A549 (cell line): Measurements from ENCODE around the gene ACBD7. TPM values are rescaled to one million over a fixed set of nuclear protein-coding genes. Genes with fewer than 3 reads are reported as not detected.
A peak's percentile ranks its signal among the peaks of the same experiment; 100 is the strongest.

Experiments used
- ATAC-seq, 2 experiments: fragments of 200-7000 bp in 1 of 2; fragments of >200 bp in 1 of 2; cut with Nextera tagmentation in 1 of 2; cut with Tn5 transposase in 1 of 2; 3 replicates each; pipeline versions ENCODE4 v1.8.0 to v1.9.1; 2018 to 2020; ENCODE audit warnings: mild to moderate bottlenecking in 1 of 2, moderate library complexity in 1 of 2
- CTCF ChIA-PET: fragments of 300-600 bp; sonication (Branson Sonifier 250); formaldehyde crosslinking; extraction: SDS; loops from one replicate; lab custom pipeline; 2021; ENCODE audit warnings: antibody characterized with exemption, inconsistent platforms; lab: Yijun Ruan, JAX
- POLR2A ChIA-PET: fragments of 350-600 bp; formaldehyde crosslinking; extraction: SDS; loops from one replicate; lab custom pipeline; 2021; ENCODE audit warnings: antibody characterized with exemption, inconsistent platforms; lab: Yijun Ruan, JAX
- DNase-seq, 2 experiments: peaks; one replicate each; pipeline versions ENCODE4 v3.0.0 to v3.0.0-alpha.2; 2011 to 2016; ENCODE audit warnings: low read depth in 1 of 2, low spot score in 1 of 2
- FAIRE-seq: peaks from 2 replicates; lab custom pipeline; 2011; peaks lifted over from hg19 to GRCh38; lab: Jason Lieb, UNC
- H3K27ac ChIP-seq, 2 experiments: fragments of >200 bp; sonication (Bioruptor Twin); formaldehyde crosslinking; 3 replicates each; pipeline ENCODE4 v1.5.1; 2016 to 2017
- H3K4me1 ChIP-seq: fragments of >200 bp; sonication (Bioruptor Twin); formaldehyde crosslinking; 3 replicates; pipeline ENCODE4 v1.6.1; 2016
- H3K4me2 ChIP-seq: fragments of >200 bp; sonication (Bioruptor Twin); formaldehyde crosslinking; 3 replicates; pipeline ENCODE4 v1.6.1; 2016
- H3K4me3 ChIP-seq: fragments of >200 bp; sonication (Bioruptor Twin); formaldehyde crosslinking; 3 replicates; pipeline ENCODE4 v1.5.1; 2016
- H3K9me3 ChIP-seq: fragments of >200 bp; sonication (Bioruptor Twin); formaldehyde crosslinking; 3 replicates; pipeline ENCODE4 v1.6.1; 2016
- BHLHE40 ChIP-seq: IDR thresholded peaks from 2 replicates; pipeline ENCODE4 v1.6.1; 2012; ENCODE audit warnings: low read depth, low read length, inconsistent platforms
- CBX2 ChIP-seq: fragments of 200-600 bp; sonication (generic); IDR thresholded peaks from 2 replicates; pipeline ENCODE4 v1.6.1; 2016; ENCODE audit warnings: low read depth, mild to moderate bottlenecking, borderline replicate concordance
- CBX8 ChIP-seq: fragments of 200-600 bp; sonication (generic); IDR thresholded peaks from 2 replicates; pipeline ENCODE4 v1.6.1; 2016
- CTCF ChIP-seq: fragments of >200 bp; sonication (Bioruptor Twin); formaldehyde crosslinking; IDR thresholded peaks from 3 replicates; pipeline ENCODE4 v1.5.1; 2016
- EHF ChIP-seq: fragments of 250-450 bp; sonication (Bioruptor Pico); IDR thresholded peaks from 2 replicates; pipeline ENCODE4 v1.5.0; 2020; ENCODE audit warnings: mild to moderate bottlenecking
- EHMT2 ChIP-seq: fragments of 200-600 bp; sonication (generic); IDR thresholded peaks from 2 replicates; pipeline ENCODE4 v1.6.1; 2016; ENCODE audit warnings: antibody characterized with exemption, low read depth, mild to moderate bottlenecking, moderate library complexity
- EP300 ChIP-seq, 2 experiments: fragments of >200 bp; sonication (Bioruptor Twin); formaldehyde crosslinking; IDR thresholded peaks; 2 replicates in 1 of 2; 3 replicates in 1 of 2; pipeline ENCODE4 v1.6.1; 2016 to 2017
- ESRRA ChIP-seq: fragments of 150-350 bp; IDR thresholded peaks from 2 replicates; pipeline ENCODE4 v1.6.1; 2014; ENCODE audit warnings: mild to moderate bottlenecking, low read length, borderline replicate concordance
- FOSL2 ChIP-seq, 2 experiments: fragments of 450-650 bp in 1 of 2; fragments of >200 bp in 1 of 2; sonication (Bioruptor Twin) in 1 of 2; formaldehyde crosslinking; IDR thresholded peaks; 2 replicates each; pipeline versions ENCODE4 v1.5.0 to v1.6.1; 2016 to 2020; ENCODE audit warnings: mild to moderate bottlenecking in 1 of 2, moderate library complexity in 1 of 2
- HDAC2 ChIP-seq: fragments of 200-600 bp; sonication (generic); IDR thresholded peaks from 2 replicates; pipeline ENCODE4 v1.6.1; 2016
- HEYL ChIP-seq: fragments of 250-450 bp; sonication (Bioruptor Pico); IDR thresholded peaks from 2 replicates; pipeline ENCODE4 v1.8.0; 2021; ENCODE audit warnings: mild to moderate bottlenecking, moderate library complexity
- HOXA7 ChIP-seq: fragments of 250-450 bp; sonication (Bioruptor Pico); IDR thresholded peaks from 2 replicates; pipeline ENCODE4 v1.5.0; 2020; ENCODE audit warnings: mild to moderate bottlenecking, moderate library complexity
- JUN ChIP-seq, 2 experiments: fragments of >200 bp; sonication (Bioruptor Twin); formaldehyde crosslinking; IDR thresholded peaks; 2 replicates in 1 of 2; 3 replicates in 1 of 2; pipeline ENCODE4 v1.6.1; 2016 to 2017
- JUNB ChIP-seq: fragments of >200 bp; sonication (Bioruptor Twin); formaldehyde crosslinking; IDR thresholded peaks from 2 replicates; pipeline ENCODE4 v1.6.1; 2016
- KDM1A ChIP-seq: fragments of 200-600 bp; sonication (generic); IDR thresholded peaks from 2 replicates; pipeline ENCODE4 v1.6.1; 2016; ENCODE audit warnings: low read depth, mild to moderate bottlenecking
- KDM5A ChIP-seq: fragments of 200-600 bp; sonication (generic); IDR thresholded peaks from 2 replicates; pipeline ENCODE4 v1.6.1; 2016; ENCODE audit warnings: antibody characterized with exemption, mild to moderate bottlenecking
- MAFK ChIP-seq: fragments of 450-650 bp; IDR thresholded peaks from 2 replicates; pipeline ENCODE4 v1.6.1; 2014; ENCODE audit not compliant: partially characterized antibody
- MAX ChIP-seq: IDR thresholded peaks from 2 replicates; pipeline ENCODE4 v1.6.1; 2012
- MAZ ChIP-seq: fragments of 150-350 bp; IDR thresholded peaks from 2 replicates; pipeline ENCODE4 v1.6.1; 2014; ENCODE audit warnings: antibody characterized with exemption, low read depth, low read length, borderline replicate concordance
- NR3C1 ChIP-seq: fragments of >200 bp; sonication (Bioruptor Twin); formaldehyde crosslinking; IDR thresholded peaks from 3 replicates; pipeline ENCODE4 v1.6.1; 2017
- PBX3 ChIP-seq: IDR thresholded peaks from 2 replicates; pipeline ENCODE4 v1.6.1; 2012
- RCOR1 ChIP-seq: fragments of 150-350 bp; IDR thresholded peaks from 2 replicates; pipeline ENCODE4 v1.6.1; 2014; ENCODE audit warnings: antibody characterized with exemption, low read length, low read depth
- RFX5 ChIP-seq: fragments of 450-650 bp; IDR thresholded peaks from 2 replicates; pipeline ENCODE4 v1.7.1; 2014; ENCODE audit warnings: antibody characterized with exemption, mild to moderate bottlenecking, moderate library complexity
- SMC3 ChIP-seq: fragments of >200 bp; sonication (Bioruptor Twin); formaldehyde crosslinking; IDR thresholded peaks from 3 replicates; pipeline ENCODE4 v1.6.1; 2018; ENCODE audit warnings: inconsistent platforms
- SREBF2 ChIP-seq: fragments of 450-650 bp; IDR thresholded peaks from 2 replicates; pipeline ENCODE4 v1.6.1; 2014; ENCODE audit warnings: mild to moderate bottlenecking, moderate library complexity
- TP53 ChIP-seq: fragments of 250-450 bp; sonication (Bioruptor Pico); IDR thresholded peaks from 2 replicates; pipeline ENCODE4 v1.5.0; 2021; ENCODE audit warnings: mild to moderate bottlenecking, moderate library complexity
- USF2 ChIP-seq: fragments of 450-650 bp; IDR thresholded peaks from 2 replicates; pipeline ENCODE4 v1.6.1; 2014; ENCODE audit warnings: antibody characterized with exemption
- ZC3H11A ChIP-seq: fragments of 450-650 bp; IDR thresholded peaks from 2 replicates; pipeline ENCODE4 v1.6.1; 2014; ENCODE audit warnings: antibody characterized with exemption, mild to moderate bottlenecking
- ZFP36 ChIP-seq: fragments of 450-650 bp; IDR thresholded peaks from 2 replicates; pipeline ENCODE4 v1.6.1; 2014; ENCODE audit warnings: borderline replicate concordance; ENCODE audit not compliant: partially characterized antibody
- WGBS: methylation state at CpG from one replicate; pipeline ENCODE4 v1.1.6; 2017; ENCODE audit errors: missing lambda C conversion rate; 5-methylcytosine and 5-hydroxymethylcytosine counted together
- polyA plus RNA-seq, 4 experiments: library from polyadenylated mRNA; depleted of rRNA in 3 of 4; stranded (reverse); fragments of >200 nt; fragmentation: RNase III in 1 of 4; extraction: RNeasy Plus Mini Kit Qiagen cat#74134 plus additional on column Dnase treatment in 1 of 4; gene quantifications; 2 replicates in 3 of 4; 3 replicates in 1 of 4; pipeline ENCODE4 v1.2.3, GENCODE V29; 2011 to 2017

Gene ACBD7
- polyA plus RNA-seq, 2 of the 4 experiments (the other 2 are of a cell fraction) = 0.90 to 1.2 TPM

GRCh38 chr10:15099886-15100285 is 11.3 kb upstream of the ACBD7 start:
- ATAC-seq = no peak
- Histone ChIP-seq H3K9me3 (no peaks in the 10 kb centered on the region), H3K27ac (no peak overlapping the region), H3K4me3 (no peak overlapping the region), H3K4me2 (peak overlapping the region; percentile 92; the same call in 2 of the 3 replicates), H3K4me1 (peaks cover 23% of the 10 kb centered on the region; the same call in 2 of the 3 replicates)
- ChIA-PET CTCF (interaction anchor here (0.6 to 1.5 kb wide), 2 partner anchors 272 to 550 kb away, joined by 3 to 5 read pairs; partner anchors contain the start of gene FAM171A1), POLR2A (no interaction called here)
- WGBS = 95% methylated on average over 4 of the region's 4 CpGs
- no peak for TF ChIP-seq TP53
- no peak for TF ChIP-seq EHMT2
- no peak for TF ChIP-seq FOSL2 (IDR thresholded peaks at IDR 0.05)
- no peak for TF ChIP-seq FOSL2 (CRISPR knock-in tag; IDR thresholded peaks at IDR 0.05)
- TF ChIP-seq HEYL = no peak
- TF ChIP-seq PBX3 = no peak
- no peak for TF ChIP-seq CTCF
- TF ChIP-seq JUNB = no peak
- no peak for TF ChIP-seq RFX5
- no peak for TF ChIP-seq KDM1A
- no peak for DNase-seq
- FAIRE-seq = no peak

GRCh38 chr10:15097011-15097812 is 8.6 kb upstream of the ACBD7 start, which contains the start of gene RPP38:
Gene RPP38, plus strand, starts transcription at chr10:15097355. Its CDS starts 5,960 bp downstream, at chr10:15103315.
- peak; percentile 95 to 96 for DNase-seq
- Histone ChIP-seq H3K4me2 (peak within 1 kb of the TSS; percentile 92), H3K4me3 (peak within 1 kb of the TSS; percentile 70), H3K4me1 (peaks cover 23% of the 10 kb centered on the region; the same call in 2 of the 3 replicates), H3K27ac (peak within 1 kb of the TSS; percentile 82 to 98), H3K9me3 (no peaks in the 10 kb centered on the region)
- POLR2A ChIA-PET = interaction anchor here (1.0 to 1.5 kb wide), 3 partner anchors 72 to 219 kb away, joined by 5 to 6 read pairs (median 5); partner anchors contain the start of genes MEIG1, NMT2 and SUV39H2
- peak; percentile 92 to 93 for ATAC-seq
- CTCF ChIA-PET = interaction anchor here (0.9 to 1.1 kb wide), 2 partner anchors 9 to 70 kb away, joined by 3 to 4 read pairs; no protein-coding TSS in a partner anchor
- no peak for FAIRE-seq
- under 1% methylated on average over 39 of the region's 84 CpGs for WGBS
- TF ChIP-seq MAZ = no peak; the same call in 1 of the 2 replicates
- no peak for TF ChIP-seq EHF (CRISPR knock-in tag)
- TF ChIP-seq NR3C1 = no peak
- TF ChIP-seq ESRRA = no peak
- no peak for TF ChIP-seq TP53
- TF ChIP-seq EP300 (IDR thresholded peaks at IDR 0.05) = no peak
- TF ChIP-seq RCOR1 = no peak
- TF ChIP-seq KDM1A = no peak
- TF ChIP-seq SREBF2 = no peak
- TF ChIP-seq HOXA7 = 0 out of 2 replicates have a peak, but pooled peaks have one; percentile 39
- no peak for TF ChIP-seq CBX2
- no peak for TF ChIP-seq ZFP36
- TF ChIP-seq HEYL = no peak
- no peak for TF ChIP-seq RFX5
- TF ChIP-seq MAFK = no peak
- TF ChIP-seq JUN (IDR thresholded peaks at IDR 0.05) = peak; percentile 75 to 94; a peak in 4 of 5 replicates
- no peak; the same call in 1 of the 2 replicates for TF ChIP-seq USF2
- TF ChIP-seq HDAC2 = no peak
- TF ChIP-seq MAX = peak; percentile 90; the same call in 1 of the 2 replicates
- no peak for TF ChIP-seq BHLHE40
- TF ChIP-seq PBX3 = peak; percentile 10; the same call in 1 of the 2 replicates
- TF ChIP-seq CTCF = no peak
- no peak for TF ChIP-seq CBX8
- TF ChIP-seq SMC3 = no peak
- TF ChIP-seq FOSL2 (IDR thresholded peaks at IDR 0.05) = no peak
- TF ChIP-seq FOSL2 (CRISPR knock-in tag; IDR thresholded peaks at IDR 0.05) = no peak
- peak; percentile 27; the same call in 1 of the 2 replicates for TF ChIP-seq KDM5A
- TF ChIP-seq ZC3H11A = no peak
